HG03039 (cell line): ENCODE data around the gene ARID1B.

Experiments used
- ATAC-seq: cut with Tn5 transposase; IDR thresholded peaks from one replicate; pipeline ENCODE4 v1.9.1; 2021; ENCODE audit warnings: mild to moderate bottlenecking, moderate library complexity; ENCODE audit not compliant: unreplicated experiment

Gene ARID1B

DNA sequence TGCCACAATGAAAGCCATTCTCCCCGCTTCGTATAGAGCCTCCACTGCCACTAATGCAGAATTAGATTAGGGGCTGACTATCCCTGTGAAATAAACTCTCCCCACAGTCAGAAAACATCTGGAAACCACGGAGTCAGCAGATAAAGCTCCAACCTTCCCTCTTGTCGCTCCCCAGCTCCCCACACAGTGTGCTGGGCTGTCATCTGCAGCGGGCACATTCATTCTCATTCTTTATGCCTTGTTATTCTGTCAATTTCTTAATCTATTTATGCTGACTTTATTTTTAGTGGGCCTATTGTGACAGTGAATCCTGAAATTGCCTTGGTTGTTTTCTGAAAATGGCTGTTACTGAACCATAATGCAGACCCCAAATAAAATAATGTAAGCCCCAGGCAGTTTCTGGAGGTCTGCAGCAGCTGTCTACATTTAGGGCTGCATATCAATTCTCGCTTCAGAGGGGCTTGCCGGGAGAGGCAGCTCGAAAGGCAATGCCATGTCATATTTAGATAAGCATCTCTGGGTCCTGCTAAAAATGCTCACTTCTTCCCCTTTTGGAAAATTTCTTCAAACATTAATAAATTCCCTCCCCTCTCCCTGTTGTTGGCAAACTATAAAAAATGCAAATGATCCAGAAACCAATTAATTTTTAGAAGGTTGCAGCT, 474.5 kb downstream of the ARID1B start:
- ATAC-seq: no peak

DNA sequence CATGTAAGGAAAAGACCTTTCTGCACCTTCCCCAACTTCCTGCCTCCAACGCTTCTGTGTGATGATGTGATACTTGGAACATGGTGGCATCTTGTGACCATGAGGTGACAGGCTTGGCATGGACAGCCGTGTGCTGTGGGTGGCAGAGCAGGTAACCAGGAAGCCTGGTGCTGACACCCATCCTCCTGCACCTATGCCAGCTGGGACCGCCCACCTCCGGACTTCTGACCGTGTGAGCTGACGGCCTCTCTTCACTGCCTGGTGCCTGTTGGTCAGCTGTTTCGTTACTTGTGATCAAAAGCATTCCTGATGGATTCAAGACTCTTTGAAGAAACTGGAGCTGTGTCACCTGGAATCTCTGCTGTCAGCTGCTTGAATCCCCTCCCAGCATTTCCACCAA, 475.8 kb downstream of the ARID1B start:
- ATAC-seq: no peak

DNA sequence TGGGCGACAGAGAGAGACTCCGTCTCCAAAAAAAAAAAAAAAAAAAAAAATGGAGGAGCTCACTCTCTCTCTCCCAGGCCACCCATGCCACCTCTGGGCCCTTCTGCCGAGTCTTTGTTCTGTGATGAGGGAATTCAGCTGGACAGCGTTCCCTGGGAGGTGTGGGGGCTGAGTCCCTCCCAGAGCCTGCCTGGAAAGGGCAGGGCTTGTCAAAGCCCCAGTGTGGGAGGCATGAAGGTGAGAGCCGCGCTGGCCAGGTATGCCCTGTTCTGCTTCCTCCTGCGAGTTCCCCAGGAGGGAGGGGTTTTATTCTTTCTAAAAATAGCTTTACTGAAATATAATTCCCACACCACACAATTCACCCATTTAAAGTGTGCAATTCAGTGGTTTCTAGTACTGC, 476.5 kb downstream of the ARID1B start:
- no peak for ATAC-seq

DNA sequence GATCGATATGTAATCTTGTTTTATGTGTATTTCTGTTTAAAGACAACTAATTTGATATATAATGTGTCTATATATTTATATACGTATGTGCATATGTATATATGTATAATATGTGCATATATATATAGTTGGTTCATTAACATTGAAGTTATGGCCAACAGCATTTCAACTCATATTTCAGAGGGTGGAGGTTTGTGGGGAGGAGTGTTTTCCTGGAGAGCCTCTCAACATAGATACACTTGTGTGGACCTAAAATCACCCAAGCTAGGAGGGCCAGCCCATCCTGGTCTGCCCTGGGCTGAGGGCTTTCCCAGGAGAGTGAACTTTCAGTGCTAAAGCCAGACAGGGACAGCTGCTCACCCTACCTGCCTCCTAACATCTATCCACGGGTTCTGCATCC, 477.4 kb downstream of the ARID1B start:
- no peak for ATAC-seq

DNA sequence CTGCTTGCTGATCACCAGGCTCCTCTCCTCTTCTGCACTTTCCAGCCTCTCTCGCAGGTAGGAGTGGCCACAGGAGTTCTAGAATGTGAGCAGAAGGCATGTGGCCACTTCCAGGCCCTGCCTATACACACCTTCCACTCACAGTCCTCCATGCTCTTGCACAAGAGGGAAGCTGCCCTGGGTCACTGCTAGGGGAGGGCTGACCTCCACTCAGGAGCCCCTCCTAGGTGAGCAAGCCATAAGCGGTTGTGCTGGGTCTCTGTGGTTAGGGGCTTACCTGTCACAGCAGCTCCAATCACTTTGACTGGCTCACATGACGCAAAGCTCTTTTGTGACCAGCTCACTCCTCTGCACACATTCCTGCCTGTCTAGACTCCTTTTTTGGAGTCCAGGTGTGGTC, 477.9 kb downstream of the ARID1B start:
- no peak for ATAC-seq

DNA sequence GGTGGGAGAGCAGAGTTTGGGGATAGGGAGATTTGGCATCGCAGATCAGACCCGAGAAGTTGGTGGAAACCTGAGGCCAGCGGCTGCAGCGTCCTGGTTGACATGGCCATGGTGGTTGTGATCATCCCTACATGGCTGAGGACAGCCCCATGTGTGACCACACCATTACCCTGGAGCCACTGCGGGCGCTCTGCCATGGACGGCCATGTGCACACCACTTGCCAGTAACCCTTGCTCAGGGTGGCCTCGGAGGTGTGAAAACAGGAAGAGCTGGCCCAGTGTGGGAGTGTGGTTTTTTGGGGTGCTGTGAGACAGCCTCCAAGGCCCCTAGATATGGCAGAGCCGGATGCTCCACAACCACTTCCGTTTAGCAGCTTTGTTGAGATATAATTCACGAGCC, 481.7 kb downstream of the ARID1B start:
- ATAC-seq: no peak

DNA sequence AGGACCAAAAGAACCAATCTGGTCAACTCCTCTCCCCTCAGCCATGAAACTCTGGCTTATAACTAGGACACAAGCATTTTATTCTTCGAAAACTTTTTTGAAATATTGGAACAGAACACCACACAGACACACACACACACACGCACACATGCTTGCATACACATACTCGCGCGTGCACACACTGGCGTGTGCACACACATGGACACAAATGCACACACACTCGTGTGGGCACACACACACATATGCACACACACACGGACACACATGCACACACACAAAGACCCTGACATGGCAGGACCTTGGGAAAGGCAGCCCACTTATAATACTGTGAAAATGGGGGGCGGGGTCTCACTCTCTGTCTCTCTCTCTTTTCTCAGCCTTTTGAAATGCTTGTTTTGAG, 482.3 kb downstream of the ARID1B start:
- no peak for ATAC-seq
